ENCODE data around the gene TENM4.

TENM4 gene

GRCh38 chr11:79100093-79100910 is 340.5 kb downstream of the TENM4 start:
- DNase-seq = peak; percentile 20

GRCh38 chr11:79098146-79098545 is 342.7 kb downstream of the TENM4 start:
- DNase-seq = no peak

DNA sequence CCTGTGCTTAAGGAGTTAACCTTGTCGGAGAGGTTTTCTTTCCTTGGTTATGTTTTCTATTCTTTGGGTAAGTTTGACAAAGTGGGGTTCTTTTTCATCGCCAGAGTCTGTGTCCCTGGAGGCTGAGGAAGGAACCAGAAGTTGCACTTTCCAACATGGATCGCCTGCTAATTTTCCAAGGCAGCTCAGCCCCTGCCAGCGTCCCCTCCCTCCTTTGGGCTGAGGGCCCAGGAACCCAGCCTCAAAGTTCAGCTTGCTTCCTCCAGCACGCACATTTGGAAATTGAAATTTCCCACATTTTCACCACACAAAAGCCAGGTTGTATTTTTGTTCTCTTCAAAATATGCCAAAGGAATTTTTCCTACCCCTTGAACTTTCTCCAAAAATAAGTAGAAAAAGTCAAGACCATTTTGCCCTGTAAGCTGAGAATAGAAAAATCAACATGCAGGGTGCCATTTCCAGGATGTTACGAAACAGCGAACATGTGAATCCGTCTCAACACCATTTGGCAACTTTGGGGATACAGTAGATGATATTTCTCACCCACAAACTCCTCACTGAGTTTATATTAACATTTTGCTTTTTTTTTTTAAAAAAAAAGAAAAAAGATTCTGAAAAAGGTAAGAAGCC is 343.5 kb downstream of the TENM4 start:
- DNase-seq = no peak

DNA sequence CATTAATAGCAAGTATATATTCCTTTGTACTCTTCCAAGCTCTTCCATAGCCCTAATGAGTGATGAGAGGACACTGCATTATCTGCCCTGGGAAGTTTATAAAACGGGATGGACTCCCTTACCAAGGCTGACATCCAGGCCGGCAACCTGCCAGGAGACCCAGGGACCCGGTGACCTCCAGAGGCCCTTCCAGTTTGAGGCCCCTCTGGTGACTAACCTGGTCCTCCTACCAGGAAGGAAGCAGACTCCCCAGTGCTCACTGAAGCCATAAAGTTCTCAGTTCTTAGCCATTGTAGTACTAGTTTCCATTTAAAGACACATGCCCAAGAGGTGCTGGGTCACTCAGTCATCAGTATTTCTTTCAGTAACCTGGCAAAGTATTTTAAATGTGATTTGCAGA is 345.4 kb downstream of the TENM4 start:
- DNase-seq = no peak

- no peak for DNase-seq
These were observed 346.2 kb downstream of the TENM4 start for GRCh38 chr11:79094616-79095015.

- DNase-seq = no peak
These were observed 348.0 kb downstream of the TENM4 start for GRCh38 chr11:79092791-79093353.

GRCh38 chr11:79090191-79090705 is 350.6 kb downstream of the TENM4 start:
- DNase-seq = no peak

DNA sequence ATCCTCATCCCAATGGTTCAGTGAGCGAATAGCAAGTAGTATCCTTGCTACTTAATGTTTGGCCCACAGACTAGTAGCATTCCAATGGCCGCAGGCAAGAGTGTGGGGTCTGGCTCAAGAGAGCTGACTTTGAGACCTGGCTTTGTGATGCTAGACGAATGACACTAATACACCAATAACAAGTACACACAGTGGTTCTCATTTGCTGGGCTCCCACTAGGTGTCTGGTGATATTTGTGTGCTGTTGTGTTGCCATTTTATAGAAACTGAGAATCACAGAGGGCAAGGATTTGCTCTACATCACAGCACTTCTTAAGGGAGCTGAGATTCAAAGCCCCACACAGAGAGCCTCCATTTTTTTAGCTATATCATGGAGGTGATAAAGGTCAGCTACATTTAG is 351.2 kb downstream of the TENM4 start:
- no peak for DNase-seq

DNA sequence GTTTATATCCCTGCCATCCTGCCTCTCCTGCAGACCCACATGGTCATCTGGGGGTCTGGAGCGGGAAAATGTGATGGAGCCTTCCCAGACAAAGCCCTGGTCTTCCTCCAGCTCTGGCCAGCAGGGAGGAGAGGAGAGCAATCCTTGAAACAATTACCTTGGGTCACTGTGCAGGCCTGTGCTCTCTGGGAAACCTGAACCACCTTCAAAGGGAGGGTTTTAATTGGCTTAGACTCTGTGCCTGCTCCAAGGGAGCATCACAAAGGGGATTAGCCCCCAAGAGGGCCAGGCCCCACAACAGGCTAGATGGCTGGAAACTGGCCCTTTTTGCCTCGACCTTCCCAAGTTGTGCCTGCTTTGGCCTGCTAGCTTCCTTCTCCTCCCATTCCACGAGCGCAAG is 351.9 kb downstream of the TENM4 start:
- DNase-seq = no peak

DNA sequence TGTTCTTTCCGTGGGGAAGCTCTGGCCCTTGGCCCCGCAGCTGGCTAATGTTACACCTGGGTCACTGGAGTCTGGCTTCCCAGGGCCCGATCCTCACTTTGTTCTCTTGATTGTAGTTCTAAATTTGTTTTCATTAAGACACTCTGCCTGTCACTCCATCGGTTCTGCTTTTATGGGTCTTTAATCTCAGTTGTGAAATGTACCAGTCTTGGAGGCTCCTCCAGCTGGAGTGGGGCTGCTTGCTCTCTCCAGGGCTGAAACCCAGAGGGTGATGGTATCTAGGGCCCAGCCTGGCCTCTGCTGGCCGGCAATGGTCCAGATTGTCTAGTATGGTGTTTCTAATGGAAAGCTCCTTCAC is 352.9 kb downstream of the TENM4 start:
- DNase-seq = no peak

- no peak for DNase-seq
These were observed 353.4 kb downstream of the TENM4 start for GRCh38 chr11:79087238-79087960.

DNA sequence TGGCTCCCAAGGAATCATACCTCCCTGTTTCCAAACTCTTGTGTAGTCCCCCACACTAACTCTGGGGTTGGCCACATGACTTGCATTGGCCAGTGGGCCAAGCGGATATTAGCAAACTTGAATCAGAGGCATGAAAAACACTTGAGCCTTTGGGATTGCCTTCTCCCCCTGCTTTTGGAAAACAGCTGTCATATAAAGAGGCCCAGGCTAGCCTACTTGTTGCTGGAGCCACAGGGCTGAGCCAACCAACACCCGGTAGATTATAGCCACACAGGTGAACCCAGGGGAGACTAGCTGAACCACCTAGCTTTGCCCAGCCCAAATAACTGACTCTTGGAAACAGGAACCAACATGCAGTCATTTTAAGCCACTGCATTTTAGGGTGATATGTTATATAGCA is 354.8 kb downstream of the TENM4 start:
- DNase-seq = no peak

DNA sequence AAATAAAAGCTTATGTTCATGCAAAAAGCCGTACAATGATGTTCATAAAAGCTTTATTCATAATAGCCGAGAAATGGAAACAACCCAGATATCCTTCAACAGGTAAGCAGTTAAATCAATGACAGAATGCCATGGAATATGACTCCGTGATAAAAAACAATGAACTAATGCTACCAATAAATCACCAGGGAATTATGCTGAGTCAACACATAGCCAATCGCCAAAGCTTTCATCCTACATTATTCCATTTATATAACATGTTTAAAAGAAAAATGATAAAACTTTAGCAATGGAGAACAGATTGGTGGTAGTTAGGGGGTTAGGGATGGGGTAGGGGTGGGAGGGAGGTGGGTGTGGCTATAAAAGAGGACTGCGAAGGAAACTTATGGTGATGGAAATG is 356.4 kb downstream of the TENM4 start:
- DNase-seq = no peak

- no peak for DNase-seq
These were observed 357.5 kb downstream of the TENM4 start for GRCh38 chr11:79083352-79083751.

GRCh38 chr11:79082907-79083306 is 357.9 kb downstream of the TENM4 start:
- DNase-seq = no peak

- DNase-seq = no peak
These were observed 358.6 kb downstream of the TENM4 start for GRCh38 chr11:79082280-79082679.

GRCh38 chr11:79081471-79082031 is 359.3 kb downstream of the TENM4 start:
- no peak for DNase-seq

GRCh38 chr11:79080551-79080950 is 360.3 kb downstream of the TENM4 start:
- DNase-seq = no peak

DNA sequence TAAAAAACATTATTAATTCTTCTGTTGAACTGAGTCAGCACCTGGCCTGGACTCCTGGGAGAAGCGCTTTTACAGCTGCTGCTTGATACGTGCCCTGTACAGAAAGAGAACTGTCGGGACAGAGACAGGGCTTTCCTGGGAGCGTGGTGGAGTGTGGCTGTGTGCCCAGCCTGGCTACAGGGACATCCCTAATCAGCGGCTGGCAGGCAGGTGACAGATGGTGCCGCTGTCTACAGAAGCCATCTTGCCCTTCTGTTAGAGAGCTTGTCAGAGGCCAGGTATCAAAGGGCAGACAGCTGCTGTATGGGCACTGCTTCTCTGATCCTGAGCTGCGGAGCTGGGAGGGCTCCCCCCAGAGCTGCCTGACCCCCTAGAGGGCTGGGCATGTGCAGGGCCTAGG is 361.8 kb downstream of the TENM4 start:
- peak; percentile 75 for DNase-seq

GRCh38 chr11:79078456-79078855 is 362.4 kb downstream of the TENM4 start:
- DNase-seq = no peak

DNA sequence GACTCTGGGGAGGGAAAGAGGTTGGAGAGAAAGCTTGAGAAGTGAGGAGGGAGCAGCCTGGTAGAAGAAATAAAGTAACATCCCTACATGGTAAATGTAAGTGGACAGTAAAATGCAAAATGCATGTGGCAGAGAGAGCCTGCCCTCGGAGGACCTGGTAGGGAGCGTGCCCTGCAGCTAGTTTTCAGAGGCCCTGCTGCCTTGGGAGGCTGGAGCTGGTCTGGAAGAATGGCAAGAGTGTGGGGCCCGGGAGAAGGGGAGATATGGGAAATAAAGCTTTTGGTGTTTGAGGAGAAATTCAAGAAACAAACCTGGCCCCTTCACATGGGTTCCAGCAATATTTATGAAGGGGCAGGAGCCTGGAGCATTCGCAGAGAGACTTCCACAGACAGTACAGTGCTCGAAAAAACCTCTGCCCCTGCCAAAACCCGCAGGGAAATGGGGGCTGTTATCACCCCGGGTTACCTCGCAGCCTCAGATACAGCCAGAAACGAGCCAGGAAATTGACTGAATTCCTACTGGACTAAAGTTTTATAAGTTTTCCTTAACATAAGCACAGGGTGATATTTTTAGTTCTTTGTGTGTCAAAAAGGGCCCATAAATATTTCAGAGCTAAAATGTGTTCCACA is 363.0 kb downstream of the TENM4 start:
- DNase-seq = no peak

- no peak for DNase-seq
These were observed 364.2 kb downstream of the TENM4 start for GRCh38 chr11:79076526-79077115.

Measured in DMS153 (cell line).